Right lobe of liver (tissue), 6 donors: ENCODE data around the gene FER. TPM values are rescaled to one million over a fixed set of nuclear protein-coding genes. Genes with fewer than 3 reads are reported as not detected.
"Not testable (repeated sequence)": the region's sequence is repeated elsewhere in the genome, so short reads cannot be mapped to it uniquely, and the experiment has no call there.

Source experiments
- ATAC-seq, 4 donors: fragments of 200-7000 bp; cut with Tn5 transposase; one replicate each; pipeline ENCODE4 v1.9.1; 2020; ENCODE audit warnings: mild to moderate bottlenecking in 4 of 4, moderate library complexity in 4 of 4
- DNase-seq, 3 donors: peaks; one replicate each; pipeline ENCODE4 v3.0.0-alpha.2; 2020
- H3K27ac ChIP-seq, 3 donors: fragments of 200-600 bp; one replicate each; pipeline ENCODE4 v1.8.0; 2022
- H3K27me3 ChIP-seq, 2 donors: fragments of 200-600 bp; one replicate each; pipeline ENCODE4 v1.8.0; 2022
- H3K36me3 ChIP-seq, 4 donors: fragments of 200-600 bp; sonication (generic) in 1 of 4; one replicate each; pipeline versions ENCODE4 v1.5.1 to v1.8.0; 2017 to 2022; ENCODE audit warnings: control low read depth in 1 of 4
- H3K4me1 ChIP-seq, 4 donors: fragments of 200-600 bp; sonication (generic) in 1 of 4; one replicate each; pipeline versions ENCODE4 v1.5.1 to v1.8.0; 2017 to 2022; ENCODE audit warnings: control low read depth in 1 of 4
- H3K4me3 ChIP-seq, 3 donors: fragments of 200-600 bp; one replicate each; pipeline ENCODE4 v1.8.0; 2022
- H3K9me3 ChIP-seq, 4 donors: fragments of 200-600 bp; sonication (generic) in 1 of 4; one replicate each; pipeline versions ENCODE4 v1.5.1 to v1.8.0; 2017 to 2022; ENCODE audit warnings: control low read depth in 1 of 4
- CTCF ChIP-seq, 4 donors: fragments of 200-600 bp in 3 of 4; fragments of 450-650 bp in 1 of 4; IDR thresholded peaks; one replicate each; pipeline versions ENCODE4 v1.5.1 to v1.8.0; 2016 to 2022; ENCODE audit warnings: antibody characterized with exemption in 4 of 4, mild to moderate bottlenecking in 2 of 4
- POLR2A ChIP-seq: fragments of 450-650 bp; IDR thresholded peaks from one replicate; pipeline ENCODE4 v1.6.1; 2017; ENCODE audit warnings: antibody characterized with exemption, mild to moderate bottlenecking
- WGBS: methylation state at CpG from one replicate; pipeline ENCODE4 v1.1.6; 2018; ENCODE audit warnings: low coverage, low lambda C conversion rate; ENCODE audit not compliant: insufficient coverage; ENCODE audit errors: missing lambda C conversion rate; 5-methylcytosine and 5-hydroxymethylcytosine counted together
- intact Hi-C, 2 donors: fragments of 100-400 bp; cut with DNase I; formaldehyde crosslinking; loops; one replicate each; pipeline versions ENCODE4 v1.11.2 to v1.14.1; 2022
- total RNA-seq, 6 experiments: library from RNA; depleted of rRNA in 2 of 6; stranded (reverse); fragments of >200 nt in 2 of 6; fragmentation: NEBNext Ultra II Directional in 3 of 6; extraction: Animal tissue kit (Norgen Biotek cat#: 25700) in 3 of 6; gene quantifications; one replicate each; pipeline versions ENCODE4 v1.1.0 to v1.2.4, GENCODE V29; 2016 to 2023
- donor health status: DM: no; HTN: yes; CAD: no.
- donor health status: DM: no; HTN: no; CAD: no.
- donor health status: DM: no; HTN: no; CAD: no.
- donor health status: DM: no; HTN: yes; CAD: no.
- donor health status: DM: no; HTN: yes; CAD: no.

Gene FER
- total RNA-seq, 6 experiments from 2014 or later = 2.6 to 10.9 (median 5.0) TPM

GRCh38 chr5:109049565-109049964 is 301.9 kb downstream of the FER start:
- Histone ChIP-seq H3K27ac (no peak overlapping the region), H3K4me3 (no peak overlapping the region), H3K9me3 (no peaks in the 10 kb centered on the region), H3K36me3 (no peaks in the 10 kb centered on the region), H3K4me1 (no peaks in the 10 kb centered on the region), H3K27me3 (no peaks in the 10 kb centered on the region)
- intact Hi-C loops = no loop called here
- DNase-seq (no peak), ATAC-seq (no peak)
- WGBS = 56% methylated on average over 1 of the region's 1 CpG
- TF ChIP-seq POLR2A (no peak), CTCF (IDR thresholded peaks at IDR 0.05) (no peak)

DNA sequence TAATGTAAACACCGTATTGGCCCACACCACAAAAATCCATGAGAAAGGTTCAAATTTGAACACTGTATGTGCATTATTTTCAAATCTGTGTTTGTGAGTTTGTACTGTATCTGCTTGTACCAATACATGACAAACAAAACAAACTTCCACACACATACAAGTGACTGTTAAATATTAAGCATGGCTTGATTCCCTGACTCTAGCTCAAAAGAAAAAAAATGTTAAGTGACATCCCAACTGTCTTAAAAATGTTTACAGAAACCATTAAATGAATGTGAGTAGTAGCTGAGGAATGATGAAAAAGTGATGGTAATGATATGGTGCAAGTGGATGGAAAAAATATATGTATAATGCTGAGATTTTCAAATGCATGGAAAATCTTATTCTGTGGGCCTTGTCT is 302.6 kb downstream of the FER start:
- DNase-seq, H3K36me3 ChIP-seq, H3K27ac ChIP-seq, H3K27me3 ChIP-seq, H3K9me3 ChIP-seq, intact Hi-C loops, ATAC-seq, H3K4me3 ChIP-seq, H3K4me1 ChIP-seq: not testable (repeated sequence)
- WGBS = 78% methylated on average over 1 of the region's 1 CpG

- H3K27ac ChIP-seq, H3K36me3 ChIP-seq, H3K27me3 ChIP-seq, intact Hi-C loops, ATAC-seq, DNase-seq, H3K9me3 ChIP-seq, H3K4me1 ChIP-seq, H3K4me3 ChIP-seq: not testable (repeated sequence)
- 100% methylated on average over 3 of the region's 5 CpGs for WGBS
These were observed 304.5 kb downstream of the FER start for GRCh38 chr5:109052216-109052615.

- intact Hi-C loops = no loop called here
- no peak for ATAC-seq
- no peak for DNase-seq
- 72% methylated on average over 4 of the region's 4 CpGs for WGBS
- no peak for TF ChIP-seq POLR2A
- TF ChIP-seq CTCF (IDR thresholded peaks at IDR 0.05) = no peak
- Histone ChIP-seq H3K27me3 (no peaks in the 10 kb centered on the region), H3K4me1 (no peaks in the 10 kb centered on the region), H3K27ac (no peak overlapping the region), H3K36me3 (no peaks in the 10 kb centered on the region), H3K9me3 (no peaks in the 10 kb centered on the region), H3K4me3 (no peak overlapping the region)
These were observed 306.3 kb downstream of the FER start for GRCh38 chr5:109053995-109054417.

DNA sequence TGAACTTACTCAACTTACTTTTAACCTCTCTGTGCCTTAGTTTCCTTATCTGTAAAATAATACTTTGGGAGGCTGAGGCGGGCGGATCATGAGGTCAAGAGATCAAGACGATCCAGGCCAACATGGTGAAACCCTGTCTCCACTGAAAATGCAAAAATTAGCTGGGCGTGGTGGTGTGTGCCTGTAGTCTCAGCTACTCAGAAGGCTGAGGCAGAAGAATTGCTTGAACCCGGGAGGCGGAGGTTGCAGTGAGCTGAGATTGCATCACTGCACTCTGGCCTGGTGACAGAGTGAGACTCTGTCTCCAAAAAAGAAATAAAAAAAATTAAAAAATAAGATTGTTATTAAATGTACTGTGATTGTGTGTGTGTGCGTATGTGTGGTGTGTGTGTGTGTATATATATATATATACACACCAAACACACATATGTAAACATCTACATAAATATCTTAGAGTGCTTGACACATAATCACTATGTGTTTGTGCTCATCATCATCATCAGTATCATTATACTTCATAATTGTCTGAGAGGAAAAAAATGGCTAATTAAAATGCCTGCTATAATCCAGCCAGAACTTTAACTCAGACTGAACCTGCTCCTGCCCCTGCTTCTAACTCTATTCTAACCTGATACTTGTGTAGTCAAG is 312.8 kb downstream of the FER start:
- Histone ChIP-seq H3K9me3 (no peaks in the 10 kb centered on the region), H3K27me3 (no peaks in the 10 kb centered on the region), H3K4me1 (no peaks in the 10 kb centered on the region), H3K27ac (no peak overlapping the region), H3K36me3 (no peaks in the 10 kb centered on the region), H3K4me3 (no peak overlapping the region)
- intact Hi-C loops = no loop called here
- TF ChIP-seq POLR2A (no peak), CTCF (IDR thresholded peaks at IDR 0.05) (no peak)
- WGBS = 100% methylated on average over 4 of the region's 7 CpGs
- no peak for ATAC-seq
- no peak for DNase-seq
